ENCODE measurements around the gene USH1C. TPM values are rescaled to one million over a fixed set of nuclear protein-coding genes. Genes with fewer than 3 reads are reported as not detected.

Gene USH1C
- total RNA-seq: not detected

GRCh38 chr11:17544181-17544622 is at the start of gene USH1C:
TSS of gene USH1C (minus strand) at chr11:17544416. CDS start at chr11:17544307, 109 bp downstream.
- H3K27ac Mint-ChIP-seq: no peak within 1 kb of the TSS
- peaks cover under 1% of the 10 kb centered on the region for H3K4me1 Mint-ChIP-seq (ENCODE audit: low read depth)
- peak; percentile 74 for ATAC-seq
- no peak for DNase-seq
- no peaks in the 10 kb centered on the region for H3K9me3 Mint-ChIP-seq (ENCODE audit: insufficient read depth)
- CTCF ChIA-PET: interaction anchor here (1.2 to 1.8 kb wide), 2 partner anchors 16 to 160 kb away, joined by 4 to 6 read pairs; no protein-coding TSS in a partner anchor
- H3K27me3 Mint-ChIP-seq (ENCODE audit: low read depth): peaks cover 31% of the 10 kb centered on the region
- H3K36me3 Mint-ChIP-seq (ENCODE audit: low read depth): no peaks in the 10 kb centered on the region
- POLR2A ChIA-PET: interaction anchor here (0.7 kb wide), 1 partner anchor 24 kb away, joined by 3 read pairs; no protein-coding TSS in a partner anchor
- no peak within 1 kb of the TSS for H3K4me3 Mint-ChIP-seq

DNA sequence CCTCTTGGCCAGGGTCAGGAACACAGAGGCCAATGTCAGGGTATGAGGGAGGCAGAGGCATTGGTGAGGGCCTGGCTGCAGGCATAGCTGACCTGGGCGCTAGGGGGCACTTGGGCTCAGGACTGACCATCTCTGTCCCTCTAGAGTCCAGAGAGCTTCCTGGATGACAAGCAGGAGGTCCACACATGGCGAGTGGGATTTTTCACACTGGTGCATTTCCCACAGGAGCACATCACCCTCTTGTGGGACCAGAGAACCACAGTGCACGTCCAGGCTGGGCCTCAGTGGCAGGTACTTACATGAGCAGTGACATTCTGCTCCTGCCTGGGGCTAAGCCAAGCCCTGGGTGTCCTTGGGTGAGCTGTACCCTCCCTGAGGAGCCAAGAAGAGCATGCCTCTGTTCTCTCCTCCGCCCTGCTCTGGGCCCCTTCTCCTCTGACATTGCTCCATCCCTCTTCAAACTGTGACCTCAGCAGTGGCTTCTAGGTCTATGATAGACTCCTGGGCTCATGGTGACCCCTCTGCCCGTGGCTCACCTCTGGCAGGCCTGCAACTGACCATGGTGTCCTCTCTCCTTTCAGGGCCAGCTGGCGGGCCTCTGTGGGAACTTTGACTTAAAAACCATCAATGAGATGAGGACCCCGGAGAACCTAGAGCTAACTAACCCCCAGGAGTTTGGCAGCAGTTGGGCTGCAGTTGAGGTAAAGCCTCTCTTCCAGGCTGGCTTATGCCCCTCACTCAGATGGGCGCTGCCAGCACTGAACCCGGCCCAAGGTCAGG is 49.4 kb upstream of the USH1C start:
- DNase-seq: no peak
- peaks cover 8% of the 10 kb centered on the region for H3K27me3 Mint-ChIP-seq (ENCODE audit: low read depth)
- H3K9me3 Mint-ChIP-seq (ENCODE audit: insufficient read depth): no peaks in the 10 kb centered on the region
- no peak overlapping the region for H3K27ac Mint-ChIP-seq
- ChIA-PET POLR2A (no interaction called here), CTCF (no interaction called here)
- no peak overlapping the region for H3K4me3 Mint-ChIP-seq
- no peak for ATAC-seq
- no peaks in the 10 kb centered on the region for H3K36me3 Mint-ChIP-seq (ENCODE audit: low read depth)
- no peaks in the 10 kb centered on the region for H3K4me1 Mint-ChIP-seq (ENCODE audit: low read depth)

DNA sequence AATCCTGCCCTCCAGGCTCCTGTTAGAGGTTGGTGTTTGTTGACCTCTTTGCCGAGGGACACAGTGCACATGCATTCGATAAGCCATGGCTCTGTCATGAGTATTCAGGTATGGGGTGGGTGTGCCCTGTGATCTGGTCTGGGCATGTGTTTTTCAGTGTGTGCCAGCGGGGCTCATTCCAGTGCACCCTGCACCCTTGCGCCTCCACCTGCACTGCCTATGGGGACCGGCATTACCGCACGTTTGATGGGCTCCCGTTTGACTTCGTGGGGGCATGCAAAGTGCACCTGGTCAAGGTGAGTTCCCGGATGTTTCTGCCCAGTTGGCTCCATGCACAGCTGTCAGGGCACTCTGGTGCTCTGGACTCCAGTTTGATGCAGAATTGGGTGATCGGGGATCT is 47.1 kb upstream of the USH1C start:
- POLR2A ChIA-PET: no interaction called here
- DNase-seq (no peak), ATAC-seq (no peak)
- Mint-ChIP-seq H3K27ac (no peak overlapping the region), H3K4me1 (ENCODE audit: low read depth) (no peaks in the 10 kb centered on the region), H3K36me3 (ENCODE audit: low read depth) (no peaks in the 10 kb centered on the region), H3K27me3 (ENCODE audit: low read depth) (peaks cover 10% of the 10 kb centered on the region), H3K9me3 (ENCODE audit: insufficient read depth) (no peaks in the 10 kb centered on the region), H3K4me3 (no peak overlapping the region)
- CTCF ChIA-PET: interaction anchor here (0.6 to 1.1 kb wide), 2 partner anchors 9 to 30 kb away, joined by 3 to 4 read pairs; no protein-coding TSS in a partner anchor

GRCh38 chr11:17590463-17590862 is 46.2 kb upstream of the USH1C start:
- POLR2A ChIA-PET: no interaction called here
- no peak for ATAC-seq
- no peaks in the 10 kb centered on the region for H3K36me3 Mint-ChIP-seq (ENCODE audit: low read depth)
- no peaks in the 10 kb centered on the region for H3K9me3 Mint-ChIP-seq (ENCODE audit: insufficient read depth)
- peaks cover 11% of the 10 kb centered on the region for H3K27me3 Mint-ChIP-seq (ENCODE audit: low read depth)
- no peak overlapping the region for H3K4me3 Mint-ChIP-seq
- no peak for DNase-seq
- CTCF ChIA-PET: no interaction called here
- H3K27ac Mint-ChIP-seq: no peak overlapping the region
- H3K4me1 Mint-ChIP-seq (ENCODE audit: low read depth): no peaks in the 10 kb centered on the region

DNA sequence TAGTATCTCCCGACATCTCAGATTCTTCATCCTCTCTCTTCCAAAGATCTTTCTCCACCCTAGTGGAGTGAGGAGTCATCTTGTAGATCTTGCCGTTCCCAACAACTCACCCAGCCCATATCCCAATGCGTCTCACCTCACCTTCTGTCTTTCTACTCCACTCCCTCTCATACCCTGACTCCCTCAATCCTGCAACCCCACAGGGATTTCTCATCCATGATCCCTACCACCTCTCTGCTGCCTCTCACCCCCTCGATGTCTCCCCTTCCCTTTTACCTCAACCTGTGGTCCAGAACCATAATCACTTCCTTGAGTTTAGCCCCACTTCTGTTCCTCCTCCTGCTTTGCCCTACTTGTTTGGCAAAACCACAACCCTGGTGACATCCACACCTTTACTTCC is 44.5 kb upstream of the USH1C start:
- Mint-ChIP-seq H3K4me1 (ENCODE audit: low read depth) (no peaks in the 10 kb centered on the region), H3K27ac (no peak overlapping the region), H3K27me3 (ENCODE audit: low read depth) (peaks cover 14% of the 10 kb centered on the region), H3K36me3 (ENCODE audit: low read depth) (no peaks in the 10 kb centered on the region), H3K9me3 (ENCODE audit: insufficient read depth) (no peaks in the 10 kb centered on the region), H3K4me3 (no peak overlapping the region)
- DNase-seq (no peak), ATAC-seq (no peak)
- POLR2A ChIA-PET: no interaction called here
- CTCF ChIA-PET: no interaction called here

DNA sequence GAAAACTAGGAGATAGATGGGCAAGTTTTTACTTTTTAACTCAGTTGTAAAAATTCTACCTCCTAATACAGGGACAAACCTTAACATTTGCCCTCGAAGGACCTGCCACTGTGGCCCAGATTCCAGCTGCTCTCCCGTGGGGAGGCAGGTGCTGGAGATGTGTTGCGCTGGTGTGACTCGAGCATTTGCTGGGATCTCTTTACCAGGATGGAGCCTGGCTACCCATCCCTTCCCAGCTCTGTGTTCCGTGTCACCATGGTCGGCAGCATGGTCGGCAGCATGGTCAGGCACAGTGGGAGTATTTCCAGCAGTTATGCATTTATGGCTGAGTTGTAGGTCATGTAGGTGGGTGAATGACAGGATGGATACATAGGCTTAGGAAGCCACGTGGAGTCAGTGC is 44.0 kb upstream of the USH1C start:
- POLR2A ChIA-PET: no interaction called here
- DNase-seq (no peak), ATAC-seq (no peak)
- Mint-ChIP-seq H3K27me3 (ENCODE audit: low read depth) (peaks cover 14% of the 10 kb centered on the region), H3K27ac (no peak overlapping the region), H3K4me3 (no peak overlapping the region), H3K36me3 (ENCODE audit: low read depth) (no peaks in the 10 kb centered on the region), H3K4me1 (ENCODE audit: low read depth) (no peaks in the 10 kb centered on the region), H3K9me3 (ENCODE audit: insufficient read depth) (no peaks in the 10 kb centered on the region)
- CTCF ChIA-PET: no interaction called here

DNA sequence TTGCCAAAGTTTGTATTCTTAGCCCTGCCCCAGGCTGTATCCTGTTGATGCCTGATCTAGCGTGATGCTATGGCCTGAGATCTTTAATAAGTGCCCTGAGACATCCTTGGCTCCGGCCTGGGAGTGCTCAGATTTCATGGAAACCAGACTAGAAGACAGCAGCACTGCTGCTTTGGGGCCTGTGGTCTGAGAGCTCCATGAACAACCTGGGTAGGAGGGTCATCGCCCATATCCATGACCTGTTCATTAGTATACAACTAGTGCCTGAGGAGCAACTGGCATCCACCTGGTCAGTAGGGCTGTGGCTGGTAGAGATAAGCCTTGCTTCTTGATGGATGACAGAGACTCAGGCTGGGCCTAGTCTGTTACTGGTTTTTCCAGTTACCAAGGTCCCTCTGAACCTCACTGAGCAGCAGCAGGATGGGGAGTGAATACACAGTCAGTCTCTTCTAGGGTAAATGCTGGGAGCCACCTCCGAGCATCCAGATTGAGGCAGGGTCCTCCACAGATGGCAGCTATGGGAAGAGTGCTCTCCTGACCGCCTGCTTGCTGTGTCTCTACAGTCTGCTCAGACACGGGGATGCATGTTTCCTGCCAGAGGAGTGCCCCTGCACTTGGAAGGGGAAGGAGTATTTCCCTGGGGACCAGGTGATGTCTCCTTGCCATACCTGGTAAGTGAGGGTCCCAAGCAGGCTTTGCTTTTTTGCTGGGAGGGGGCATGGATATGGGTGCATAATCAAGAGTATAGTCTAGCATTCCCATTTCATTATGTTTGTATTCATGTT is 41.9 kb upstream of the USH1C start:
- H3K4me3 Mint-ChIP-seq: no peak overlapping the region
- no peaks in the 10 kb centered on the region for H3K36me3 Mint-ChIP-seq (ENCODE audit: low read depth)
- ChIA-PET POLR2A (no interaction called here), CTCF (no interaction called here)
- no peak for DNase-seq
- ATAC-seq: no peak
- H3K27ac Mint-ChIP-seq: no peak overlapping the region
- H3K9me3 Mint-ChIP-seq (ENCODE audit: insufficient read depth): no peaks in the 10 kb centered on the region
- H3K27me3 Mint-ChIP-seq (ENCODE audit: low read depth): peaks cover 16% of the 10 kb centered on the region
- H3K4me1 Mint-ChIP-seq (ENCODE audit: low read depth): no peaks in the 10 kb centered on the region

DNA sequence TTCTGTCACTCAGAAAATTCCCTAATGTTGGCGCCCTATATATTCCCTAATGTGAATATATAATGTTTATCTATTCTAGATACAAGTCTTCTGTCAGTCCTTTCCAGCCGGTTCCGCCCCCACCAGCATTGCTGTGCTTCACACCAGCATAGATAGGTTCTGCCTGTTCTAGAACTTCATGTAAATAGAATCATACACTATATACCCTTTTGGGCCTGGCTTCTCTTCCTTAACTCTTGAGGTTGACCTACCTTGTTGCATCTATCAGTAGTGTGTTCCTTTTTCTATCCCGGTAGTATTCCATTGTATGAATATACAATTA is 37.5 kb upstream of the USH1C start:
- H3K36me3 Mint-ChIP-seq (ENCODE audit: low read depth): no peaks in the 10 kb centered on the region
- ATAC-seq (no peak), DNase-seq (no peak)
- CTCF ChIA-PET: no interaction called here
- no peak overlapping the region for H3K4me3 Mint-ChIP-seq
- no peaks in the 10 kb centered on the region for H3K9me3 Mint-ChIP-seq (ENCODE audit: insufficient read depth)
- POLR2A ChIA-PET: no interaction called here
- no peaks in the 10 kb centered on the region for H3K4me1 Mint-ChIP-seq (ENCODE audit: low read depth)
- no peak overlapping the region for H3K27ac Mint-ChIP-seq
- H3K27me3 Mint-ChIP-seq (ENCODE audit: low read depth): peaks cover 23% of the 10 kb centered on the region

- Mint-ChIP-seq H3K4me3 (no peak overlapping the region), H3K36me3 (ENCODE audit: low read depth) (no peaks in the 10 kb centered on the region), H3K27ac (no peak overlapping the region), H3K27me3 (ENCODE audit: low read depth) (peaks cover 21% of the 10 kb centered on the region), H3K4me1 (ENCODE audit: low read depth) (no peaks in the 10 kb centered on the region), H3K9me3 (ENCODE audit: insufficient read depth) (no peaks in the 10 kb centered on the region)
- DNase-seq (no peak), ATAC-seq (no peak)
- ChIA-PET CTCF (no interaction called here), POLR2A (no interaction called here)
Observed at GRCh38 chr11:17581036-17581731, 37.0 kb upstream of the USH1C start.

DNA sequence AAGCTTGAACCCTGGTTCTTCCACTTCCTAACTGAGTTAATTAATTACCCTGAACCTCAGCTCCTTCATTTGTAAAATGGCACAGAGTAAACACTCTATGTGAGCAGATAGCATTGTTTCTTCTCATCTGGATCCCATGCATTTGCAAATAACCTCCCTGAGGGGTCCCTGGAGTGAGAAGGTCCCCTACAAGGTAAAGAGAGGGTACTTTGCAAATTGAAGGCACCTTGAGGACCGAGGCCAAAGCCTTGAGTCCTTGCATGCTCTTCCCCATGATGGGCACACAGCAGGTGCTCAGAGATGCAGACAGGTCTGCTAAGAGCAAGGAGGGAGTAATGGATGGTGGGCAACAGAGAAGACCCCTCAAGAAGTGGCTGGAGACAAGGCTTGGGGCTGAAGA is 36.1 kb upstream of the USH1C start:
- ATAC-seq (no peak), DNase-seq (no peak)
- H3K4me1 Mint-ChIP-seq (ENCODE audit: low read depth): no peaks in the 10 kb centered on the region
- POLR2A ChIA-PET: no interaction called here
- H3K27me3 Mint-ChIP-seq (ENCODE audit: low read depth): peaks cover 18% of the 10 kb centered on the region
- H3K4me3 Mint-ChIP-seq: no peak overlapping the region
- no peaks in the 10 kb centered on the region for H3K9me3 Mint-ChIP-seq (ENCODE audit: insufficient read depth)
- CTCF ChIA-PET: no interaction called here
- H3K36me3 Mint-ChIP-seq (ENCODE audit: low read depth): no peaks in the 10 kb centered on the region
- no peak overlapping the region for H3K27ac Mint-ChIP-seq

- CTCF ChIA-PET: no interaction called here
- H3K4me1 Mint-ChIP-seq (ENCODE audit: low read depth): no peaks in the 10 kb centered on the region
- H3K36me3 Mint-ChIP-seq (ENCODE audit: low read depth): no peaks in the 10 kb centered on the region
- H3K27ac Mint-ChIP-seq: no peak overlapping the region
- H3K9me3 Mint-ChIP-seq (ENCODE audit: insufficient read depth): no peaks in the 10 kb centered on the region
- H3K4me3 Mint-ChIP-seq: no peak overlapping the region
- POLR2A ChIA-PET: no interaction called here
- ATAC-seq (no peak), DNase-seq (no peak)
- H3K27me3 Mint-ChIP-seq (ENCODE audit: low read depth): peaks cover 16% of the 10 kb centered on the region
Observed at GRCh38 chr11:17579451-17579850, 35.2 kb upstream of the USH1C start.

- ChIA-PET POLR2A (no interaction called here), CTCF (no interaction called here)
- no peak for ATAC-seq
- no peaks in the 10 kb centered on the region for H3K36me3 Mint-ChIP-seq (ENCODE audit: low read depth)
- H3K27ac Mint-ChIP-seq: no peak overlapping the region
- H3K4me1 Mint-ChIP-seq (ENCODE audit: low read depth): no peaks in the 10 kb centered on the region
- no peaks in the 10 kb centered on the region for H3K9me3 Mint-ChIP-seq (ENCODE audit: insufficient read depth)
- H3K4me3 Mint-ChIP-seq: no peak overlapping the region
- peaks cover 14% of the 10 kb centered on the region for H3K27me3 Mint-ChIP-seq (ENCODE audit: low read depth)
- no peak for DNase-seq
Observed at GRCh38 chr11:17578958-17579357, 34.7 kb upstream of the USH1C start.

Data from activated CD8-positive, alpha-beta T cell treated with anti-CD3 and anti-CD28 coated beads, Interleukin-2, amount 10 ng/mL, durations not matched to agents 7 days and 5 days (primary cell).